ENCODE measurements around the gene SERPINA4. TPM values are rescaled to one million over a fixed set of nuclear protein-coding genes. Genes with fewer than 3 reads are reported as not detected.
"Not testable (repeated sequence)": the region's sequence is repeated elsewhere in the genome, so short reads cannot be mapped to it uniquely, and the experiment has no call there.

SERPINA4 gene
- total RNA-seq, 2 donors from 2014 or later = not detected

GRCh38 chr14:94601884-94602391 lies 40.7 kb downstream of the SERPINA4 start:
- no peaks in the 10 kb centered on the region for H3K9me3 Mint-ChIP-seq

GRCh38 chr14:94602722-94603121 lies 41.5 kb downstream of the SERPINA4 start:
- no peaks in the 10 kb centered on the region for H3K9me3 ChIP-seq (ENCODE audit: control insufficient read depth, low read length)
- no peak overlapping the region for H3K27ac Mint-ChIP-seq
- H3K27ac ChIP-seq (ENCODE audit: low read depth, low read length) = no peak overlapping the region
- H3K9me3 Mint-ChIP-seq = no peaks in the 10 kb centered on the region
- no peak for DNase-seq
- no peak overlapping the region for H3K4me3 Mint-ChIP-seq
- no peaks in the 10 kb centered on the region for H3K36me3 Mint-ChIP-seq (ENCODE audit: low read depth)
- H3K27me3 ChIP-seq (ENCODE audit: control insufficient read depth, insufficient read depth, low read length, poor library complexity, severe bottlenecking) = no peaks in the 10 kb centered on the region
- peaks cover 6% of the 10 kb centered on the region for H3K27me3 Mint-ChIP-seq (ENCODE audit: insufficient read depth)
- peaks cover 26% of the 10 kb centered on the region for H3K4me1 Mint-ChIP-seq
- no peak overlapping the region for H3K9ac ChIP-seq (ENCODE audit: extremely low read depth, low read length, poor library complexity, severe bottlenecking)
- no peak for TF ChIP-seq CTCF (conservative IDR thresholded peaks at IDR 0.05)
- peaks cover 12% of the 10 kb centered on the region for H3K4me1 ChIP-seq (ENCODE audit: control insufficient read depth, insufficient read depth, low read length)
- H3K36me3 ChIP-seq (ENCODE audit: control insufficient read depth, insufficient read depth, low read length) = no peaks in the 10 kb centered on the region
- H3K4me3 ChIP-seq (ENCODE audit: low read length) = no peak overlapping the region
- whole genome bisulfite sequencing, 2 experiments (ENCODE audit: insufficient coverage in 1 of 2, insufficient read length in 1 of 2) = 82 to 88% methylated on average over 5 of the region's 5 CpGs

More at GRCh38 chr14:94601884-94602391, 40.7 kb downstream of the SERPINA4 start:
- Mint-ChIP-seq H3K27ac (peak overlapping the region; percentile 48), H3K4me1 (peaks cover 26% of the 10 kb centered on the region), H3K27me3 (ENCODE audit: insufficient read depth) (peaks cover 5% of the 10 kb centered on the region), H3K36me3 (ENCODE audit: low read depth) (no peaks in the 10 kb centered on the region), H3K4me3 (no peak overlapping the region)
- no peak overlapping the region for H3K9ac ChIP-seq (ENCODE audit: extremely low read depth, low read length, poor library complexity, severe bottlenecking)
- WGBS, 2 experiments (ENCODE audit: insufficient coverage in 1 of 2, insufficient read length in 1 of 2) = 87 to 88% methylated on average over 5 to 6 of the region's 6 CpGs
- no peak overlapping the region for H3K27ac ChIP-seq (ENCODE audit: low read depth, low read length)
- H3K9me3 ChIP-seq (ENCODE audit: control insufficient read depth, low read length) = no peaks in the 10 kb centered on the region
- no peak for TF ChIP-seq CTCF (conservative IDR thresholded peaks at IDR 0.05)
- H3K4me1 ChIP-seq (ENCODE audit: control insufficient read depth, insufficient read depth, low read length) = peaks cover 12% of the 10 kb centered on the region
- no peaks in the 10 kb centered on the region for H3K36me3 ChIP-seq (ENCODE audit: control insufficient read depth, insufficient read depth, low read length)
- DNase-seq = peak; percentile 64
- no peak overlapping the region for H3K4me3 ChIP-seq (ENCODE audit: low read length)
- H3K27me3 ChIP-seq (ENCODE audit: control insufficient read depth, insufficient read depth, low read length, poor library complexity, severe bottlenecking) = no peaks in the 10 kb centered on the region

- H3K36me3 ChIP-seq (ENCODE audit: control insufficient read depth, insufficient read depth, low read length) = no peaks in the 10 kb centered on the region
- no peak for TF ChIP-seq CTCF (conservative IDR thresholded peaks at IDR 0.05)
- no peaks in the 10 kb centered on the region for H3K9me3 ChIP-seq (ENCODE audit: control insufficient read depth, low read length)
- H3K4me1 Mint-ChIP-seq = peaks cover 13% of the 10 kb centered on the region
- 86 to 96% methylated on average over 2 to 3 of the region's 3 CpGs for WGBS, 2 experiments (ENCODE audit: insufficient coverage in 1 of 2, insufficient read length in 1 of 2)
- H3K4me3 Mint-ChIP-seq = no peak overlapping the region
- H3K27ac ChIP-seq (ENCODE audit: low read depth, low read length) = no peak overlapping the region
- no peaks in the 10 kb centered on the region for H3K36me3 Mint-ChIP-seq (ENCODE audit: low read depth)
- peaks cover 3% of the 10 kb centered on the region for H3K9me3 Mint-ChIP-seq
- no peaks in the 10 kb centered on the region for H3K27me3 ChIP-seq (ENCODE audit: control insufficient read depth, insufficient read depth, low read length, poor library complexity, severe bottlenecking)
- H3K27me3 Mint-ChIP-seq (ENCODE audit: insufficient read depth) = peaks cover 8% of the 10 kb centered on the region
- DNase-seq = no peak
- H3K27ac Mint-ChIP-seq = no peak overlapping the region
- H3K4me3 ChIP-seq (ENCODE audit: low read length) = no peak overlapping the region
- no peak overlapping the region for H3K9ac ChIP-seq (ENCODE audit: extremely low read depth, low read length, poor library complexity, severe bottlenecking)
- H3K4me1 ChIP-seq (ENCODE audit: control insufficient read depth, insufficient read depth, low read length) = peaks cover 2% of the 10 kb centered on the region
These were observed 44.1 kb downstream of the SERPINA4 start for GRCh38 chr14:94605361-94605760.

GRCh38 chr14:94608966-94609365 lies 47.7 kb downstream of the SERPINA4 start:
- not testable (repeated sequence) for H3K9me3 Mint-ChIP-seq; H3K36me3 Mint-ChIP-seq (ENCODE audit: low read depth); H3K27me3 Mint-ChIP-seq (ENCODE audit: insufficient read depth); H3K27ac ChIP-seq (ENCODE audit: low read depth, low read length); H3K9me3 ChIP-seq (ENCODE audit: control insufficient read depth, low read length); H3K4me1 Mint-ChIP-seq; DNase-seq; H3K27ac Mint-ChIP-seq; H3K27me3 ChIP-seq (ENCODE audit: control insufficient read depth, insufficient read depth, low read length, poor library complexity, severe bottlenecking); H3K36me3 ChIP-seq (ENCODE audit: control insufficient read depth, insufficient read depth, low read length); H3K4me3 Mint-ChIP-seq; H3K9ac ChIP-seq (ENCODE audit: extremely low read depth, low read length, poor library complexity, severe bottlenecking); H3K4me1 ChIP-seq (ENCODE audit: control insufficient read depth, insufficient read depth, low read length); H3K4me3 ChIP-seq (ENCODE audit: low read length)
- WGBS, 2 experiments (ENCODE audit: insufficient coverage in 1 of 2, insufficient read length in 1 of 2) = 92% methylated on average over 1 of the region's 1 CpG; no CpG with 5 or more reads in 1 of the 2 experiments

Data from endodermal cell (in vitro differentiated cells).